ES-I3 (cell line): ENCODE results near the gene USP54.
"Not testable (repeated sequence)": the region's sequence is repeated elsewhere in the genome, so short reads cannot be mapped to it uniquely, and the experiment has no call there.

ENCODE experiments used
- H3K36me3 ChIP-seq: 2 replicates; pipeline ENCODE4 v1.6.1; 2013; ENCODE audit warnings: mild to moderate bottlenecking, low read length, control low read depth, moderate library complexity; ENCODE audit not compliant: insufficient read depth
- H3K4me1 ChIP-seq: 2 replicates; pipeline ENCODE4 v1.6.1; 2013; ENCODE audit warnings: mild to moderate bottlenecking, control low read depth, low read length; ENCODE audit not compliant: insufficient read depth
- H3K9ac ChIP-seq: 2 replicates; pipeline ENCODE4 v1.6.1; 2013; ENCODE audit warnings: low read depth, mild to moderate bottlenecking, low read length, moderate library complexity
- H3K9me3 ChIP-seq: 2 replicates; pipeline ENCODE4 v1.6.1; 2013; ENCODE audit warnings: mild to moderate bottlenecking, low read length, moderate library complexity; ENCODE audit not compliant: control insufficient read depth, insufficient read depth

Gene USP54

GRCh38 chr10:73576890-73577591 is 14.1 kb downstream of the USP54 start:
- Histone ChIP-seq H3K9ac (no peak overlapping the region), H3K9me3 (0 out of 2 replicates have a peak, but pooled peaks cover 2% of the 10 kb centered on the region), H3K4me1 (no peaks in the 10 kb centered on the region), H3K36me3 (peaks cover 4% of the 10 kb centered on the region; the same call in 1 of the 2 replicates)

- Histone ChIP-seq H3K36me3 (peaks cover 4% of the 10 kb centered on the region; the same call in 1 of the 2 replicates), H3K4me1 (no peaks in the 10 kb centered on the region), H3K9me3 (0 out of 2 replicates have a peak, but pooled peaks cover 2% of the 10 kb centered on the region), H3K9ac (no peak overlapping the region)
Measured at GRCh38 chr10:73576178-73576889, 14.8 kb downstream of the USP54 start.

- H3K9me3 ChIP-seq, H3K9ac ChIP-seq, H3K4me1 ChIP-seq, H3K36me3 ChIP-seq: not testable (repeated sequence)
Measured at GRCh38 chr10:73567025-73567424, 24.1 kb downstream of the USP54 start.

GRCh38 chr10:73561192-73561591 is 29.9 kb downstream of the USP54 start:
- Histone ChIP-seq H3K4me1 (no peaks in the 10 kb centered on the region), H3K36me3 (no peaks in the 10 kb centered on the region), H3K9ac (no peak overlapping the region), H3K9me3 (no peaks in the 10 kb centered on the region)

GRCh38 chr10:73559590-73559989 is 31.6 kb downstream of the USP54 start:
- H3K36me3 ChIP-seq: no peaks in the 10 kb centered on the region
- no peaks in the 10 kb centered on the region for H3K4me1 ChIP-seq
- H3K9me3 ChIP-seq: no peaks in the 10 kb centered on the region
- H3K9ac ChIP-seq: no peak overlapping the region

- Histone ChIP-seq H3K4me1 (no peaks in the 10 kb centered on the region), H3K9ac (no peak overlapping the region), H3K9me3 (no peaks in the 10 kb centered on the region), H3K36me3 (no peaks in the 10 kb centered on the region)
Measured at GRCh38 chr10:73556855-73557254, 34.3 kb downstream of the USP54 start.

GRCh38 chr10:73554721-73555120 is 36.4 kb downstream of the USP54 start:
- Histone ChIP-seq H3K9ac (no peak overlapping the region), H3K36me3 (no peaks in the 10 kb centered on the region), H3K4me1 (no peaks in the 10 kb centered on the region), H3K9me3 (no peaks in the 10 kb centered on the region)

- no peaks in the 10 kb centered on the region for H3K4me1 ChIP-seq
- H3K9ac ChIP-seq: no peak overlapping the region
- H3K36me3 ChIP-seq: no peaks in the 10 kb centered on the region
- no peaks in the 10 kb centered on the region for H3K9me3 ChIP-seq
Measured at GRCh38 chr10:73553761-73554160, 37.4 kb downstream of the USP54 start.

GRCh38 chr10:73552819-73553715 is 38.1 kb downstream of the USP54 start:
- H3K9ac ChIP-seq: no peak overlapping the region

GRCh38 chr10:73551515-73551914 is 39.6 kb downstream of the USP54 start:
- Histone ChIP-seq H3K4me1 (no peaks in the 10 kb centered on the region), H3K36me3 (no peaks in the 10 kb centered on the region), H3K9me3 (no peaks in the 10 kb centered on the region), H3K9ac (no peak overlapping the region)

More at GRCh38 chr10:73552819-73553715, 38.1 kb downstream of the USP54 start:
- H3K36me3 ChIP-seq: no peaks in the 10 kb centered on the region
- no peaks in the 10 kb centered on the region for H3K4me1 ChIP-seq
- no peaks in the 10 kb centered on the region for H3K9me3 ChIP-seq

GRCh38 chr10:73545357-73545756 is 45.8 kb downstream of the USP54 start:
- Histone ChIP-seq H3K36me3 (peaks cover 7% of the 10 kb centered on the region; the same call in 1 of the 2 replicates), H3K4me1 (no peaks in the 10 kb centered on the region), H3K9ac (no peak overlapping the region), H3K9me3 (no peaks in the 10 kb centered on the region)

- Histone ChIP-seq H3K36me3 (peaks cover 13% of the 10 kb centered on the region), H3K9me3 (no peaks in the 10 kb centered on the region), H3K4me1 (no peaks in the 10 kb centered on the region), H3K9ac (no peak overlapping the region)
Measured at GRCh38 chr10:73537709-73538108, 53.4 kb downstream of the USP54 start.

GRCh38 chr10:73537288-73537687 is 53.9 kb downstream of the USP54 start:
- no peaks in the 10 kb centered on the region for H3K9me3 ChIP-seq
- H3K4me1 ChIP-seq: no peaks in the 10 kb centered on the region
- H3K9ac ChIP-seq: no peak overlapping the region
- peaks cover 13% of the 10 kb centered on the region for H3K36me3 ChIP-seq

GRCh38 chr10:73534857-73535256 is 56.3 kb downstream of the USP54 start:
- H3K4me1 ChIP-seq: no peaks in the 10 kb centered on the region
- H3K9ac ChIP-seq: no peak overlapping the region
- peaks cover 5% of the 10 kb centered on the region for H3K36me3 ChIP-seq
- no peaks in the 10 kb centered on the region for H3K9me3 ChIP-seq
